ENCODE measurements around the gene STRN4.

DNA sequence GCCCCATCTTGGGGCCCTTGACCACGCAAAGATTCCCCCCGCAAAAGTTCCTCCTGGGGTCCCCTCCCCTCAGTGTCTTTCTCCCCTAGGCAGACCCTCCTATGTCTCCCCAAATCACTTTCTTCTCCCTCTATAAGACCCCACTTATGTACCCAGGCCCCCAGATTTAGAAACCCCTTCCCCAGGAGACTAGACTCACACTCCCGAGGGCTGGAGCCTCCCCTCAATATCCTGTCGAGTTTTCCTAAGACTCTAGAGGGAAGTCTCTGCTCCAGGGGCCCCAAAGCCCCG, 40.7 kb upstream of the STRN4 start:
- TF ChIP-seq, protein P1, sequence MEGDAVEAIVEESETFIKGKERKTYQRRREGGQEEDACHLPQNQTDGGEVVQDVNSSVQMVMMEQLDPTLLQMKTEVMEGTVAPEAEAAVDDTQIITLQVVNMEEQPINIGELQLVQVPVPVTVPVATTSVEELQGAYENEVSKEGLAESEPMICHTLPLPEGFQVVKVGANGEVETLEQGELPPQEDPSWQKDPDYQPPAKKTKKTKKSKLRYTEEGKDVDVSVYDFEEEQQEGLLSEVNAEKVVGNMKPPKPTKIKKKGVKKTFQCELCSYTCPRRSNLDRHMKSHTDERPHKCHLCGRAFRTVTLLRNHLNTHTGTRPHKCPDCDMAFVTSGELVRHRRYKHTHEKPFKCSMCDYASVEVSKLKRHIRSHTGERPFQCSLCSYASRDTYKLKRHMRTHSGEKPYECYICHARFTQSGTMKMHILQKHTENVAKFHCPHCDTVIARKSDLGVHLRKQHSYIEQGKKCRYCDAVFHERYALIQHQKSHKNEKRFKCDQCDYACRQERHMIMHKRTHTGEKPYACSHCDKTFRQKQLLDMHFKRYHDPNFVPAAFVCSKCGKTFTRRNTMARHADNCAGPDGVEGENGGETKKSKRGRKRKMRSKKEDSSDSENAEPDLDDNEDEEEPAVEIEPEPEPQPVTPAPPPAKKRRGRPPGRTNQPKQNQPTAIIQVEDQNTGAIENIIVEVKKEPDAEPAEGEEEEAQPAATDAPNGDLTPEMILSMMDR (IDR thresholded peaks at IDR 0.05; ENCODE audit: extremely low read depth in 1 of 2, insufficient read depth in 1 of 2, low read depth in 1 of 2, low read length in 2 of 2), result no peak
- no peak for TF ChIP-seq POLR2AphosphoS5 (IDR thresholded peaks at IDR 0.05; ENCODE audit: insufficient read depth, low read depth, low read length)
- TF ChIP-seq POLR2A (IDR thresholded peaks at IDR 0.05; ENCODE audit: low read depth, low read length), result no peak
- TF ChIP-seq JUN (IDR thresholded peaks at IDR 0.05; ENCODE audit: borderline replicate concordance, insufficient read depth, insufficient read length, low read depth), result no peak
- TF ChIP-seq, protein P2, sequence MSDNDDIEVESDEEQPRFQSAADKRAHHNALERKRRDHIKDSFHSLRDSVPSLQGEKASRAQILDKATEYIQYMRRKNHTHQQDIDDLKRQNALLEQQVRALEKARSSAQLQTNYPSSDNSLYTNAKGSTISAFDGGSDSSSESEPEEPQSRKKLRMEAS (IDR thresholded peaks at IDR 0.05; ENCODE audit: insufficient read depth, insufficient read length), result no peak
- no peak for TF ChIP-seq EZH2 (IDR thresholded peaks at IDR 0.05; ENCODE audit: borderline replicate concordance, low read depth, low read length, severe bottlenecking)
- no peak for TF ChIP-seq MYC (IDR thresholded peaks at IDR 0.05; ENCODE audit: low read depth, low read length)
- no peak for TF ChIP-seq FOS (IDR thresholded peaks at IDR 0.05; ENCODE audit: borderline replicate concordance, insufficient read depth, low read length)
- no peak for TF ChIP-seq GATA2 (IDR thresholded peaks at IDR 0.05; ENCODE audit: insufficient read depth, insufficient read length, low read depth, low read length)
